H1 (cell line): ENCODE results near the gene SLC4A8. TPM values are rescaled to one million over a fixed set of nuclear protein-coding genes. Genes with fewer than 3 reads are reported as not detected.

ENCODE experiments used
- CTCF ChIA-PET: fragments of 300-600 bp; sonication (Branson Sonifier 250); formaldehyde crosslinking; loops from one replicate; lab custom pipeline; 2021; ENCODE audit not compliant: partially characterized antibody; lab: Charles Lee
- POLR2A ChIA-PET: fragments of 300-600 bp; sonication (Branson Sonifier 250); formaldehyde crosslinking; loops from one replicate; lab custom pipeline; 2021; ENCODE audit warnings: inconsistent platforms; ENCODE audit not compliant: partially characterized antibody; lab: Charles Lee
- DNase-seq, 2 experiments: peaks; one replicate each; pipeline versions ENCODE4 v3.0.0 to v3.0.0-alpha.2; 2010 to 2022; ENCODE audit warnings: low spot score in 2 of 2, low read depth in 1 of 2, mixed read lengths in 1 of 2
- FAIRE-seq: peaks from 2 replicates; lab custom pipeline; 2011; peaks lifted over from hg19 to GRCh38; lab: Jason Lieb, UNC
- H2AFZ ChIP-seq: 2 replicates; pipeline ENCODE4 v1.8.1; 2012; ENCODE audit warnings: low read length, inconsistent platforms
- H2AK5ac ChIP-seq: 2 replicates; pipeline ENCODE4 v1.6.1; 2013; ENCODE audit warnings: low read depth, low read length
- H2BK120ac ChIP-seq: replicated peaks from 2 replicates; pipeline ENCODE3; 2013; ENCODE audit warnings: low read depth, low read length, inconsistent platforms
- H2BK12ac ChIP-seq: 2 replicates; pipeline ENCODE4 v1.6.1; 2013; ENCODE audit warnings: low read depth, low read length
- H2BK15ac ChIP-seq: 2 replicates; pipeline ENCODE4 v1.6.1; 2013; ENCODE audit warnings: low read length
- H2BK20ac ChIP-seq: 2 replicates; pipeline ENCODE4 v1.6.1; 2013; ENCODE audit warnings: low read length
- H2BK5ac ChIP-seq: 2 replicates; pipeline ENCODE4 v1.6.1; 2013; ENCODE audit warnings: low read depth, low read length
- H3K14ac ChIP-seq: 2 replicates; pipeline ENCODE4 v1.6.1; 2013; ENCODE audit warnings: inconsistent platforms; ENCODE audit not compliant: insufficient read length
- H3K18ac ChIP-seq: 2 replicates; pipeline ENCODE4 v1.6.1; 2013; ENCODE audit warnings: low read length; ENCODE audit errors: extremely low read depth
- H3K23ac ChIP-seq: 2 replicates; pipeline ENCODE4 v1.6.1; 2013; ENCODE audit warnings: inconsistent platforms; ENCODE audit not compliant: insufficient read length
- H3K23me2 ChIP-seq: 2 replicates; pipeline ENCODE4 v1.6.1; 2013; ENCODE audit warnings: low read depth, low read length
- H3K27ac ChIP-seq: 2 replicates; pipeline ENCODE4 v1.6.1; 2011; ENCODE audit warnings: low read depth, low read length, inconsistent platforms
- H3K27me3 ChIP-seq, 4 experiments: replicated peaks in 1 of 4; 1 replicate in 1 of 4; 2 replicates in 3 of 4; pipeline versions ENCODE4 v1.6.1 to v1.8.1; 2011 to 2013; ENCODE audit warnings: low read length in 3 of 4, mild to moderate bottlenecking in 3 of 4, inconsistent platforms in 2 of 4, mixed read lengths in 2 of 4, moderate library complexity in 1 of 4; ENCODE audit not compliant: control insufficient read depth in 3 of 4, insufficient read depth in 3 of 4; ENCODE audit errors: extremely low read depth in 1 of 4
- H3K36me3 ChIP-seq, 4 experiments: 2 replicates each; pipeline versions ENCODE4 v1.6.1 to v1.8.1; 2011 to 2013; ENCODE audit warnings: mild to moderate bottlenecking in 4 of 4, low read length in 3 of 4, moderate library complexity in 2 of 4, control low read depth in 1 of 4, inconsistent platforms in 1 of 4; ENCODE audit not compliant: insufficient read depth in 4 of 4, control insufficient read depth in 2 of 4
- H3K4ac ChIP-seq: replicated peaks from 2 replicates; pipeline ENCODE3; 2013; ENCODE audit warnings: low read length, low read depth, mixed read lengths, inconsistent platforms; ENCODE audit not compliant: insufficient read length
- H3K4me1 ChIP-seq, 4 experiments: replicated peaks in 1 of 4; 1 replicate in 1 of 4; 2 replicates in 3 of 4; pipeline versions ENCODE4 v1.6.1 to v1.8.1; 2011 to 2013; ENCODE audit warnings: low read length in 3 of 4, inconsistent platforms in 2 of 4, mixed read lengths in 1 of 4; ENCODE audit not compliant: insufficient read depth in 4 of 4, control insufficient read depth in 3 of 4
- H3K4me2 ChIP-seq, 2 experiments: 2 replicates each; pipeline versions ENCODE4 v1.6.1 to v1.8.1; 2011 to 2013; ENCODE audit warnings: low read depth in 2 of 2, low read length in 2 of 2, control low read depth in 1 of 2, inconsistent platforms in 1 of 2, mild to moderate bottlenecking in 1 of 2; ENCODE audit not compliant: insufficient read depth in 1 of 2
- H3K4me3 ChIP-seq, 4 experiments: fragments of 200-600, 300-600 bp in 1 of 4; sonication (generic), shearing (Covaris generic), sonication (Bioruptor Twin) in 1 of 4; 2 replicates each; pipeline versions ENCODE4 v1.5.1 to v1.8.1; 2011 to 2016; ENCODE audit warnings: low read length in 4 of 4, low read depth in 3 of 4, control low read depth in 2 of 4, inconsistent platforms in 2 of 4, mild to moderate bottlenecking in 2 of 4, mixed read lengths in 1 of 4, moderate library complexity in 1 of 4; ENCODE audit not compliant: insufficient read depth in 2 of 4; ENCODE audit errors: extremely low read depth in 1 of 4
- H3K56ac ChIP-seq: replicated peaks from 2 replicates; pipeline ENCODE3; 2013; ENCODE audit warnings: low read depth, mild to moderate bottlenecking, mixed read lengths, low read length, inconsistent platforms; ENCODE audit not compliant: insufficient read length
- H3K79me1 ChIP-seq: 2 replicates; pipeline ENCODE4 v1.6.1; 2013; ENCODE audit warnings: low read depth, low read length, control low read depth
- H3K79me2 ChIP-seq, 2 experiments: 2 replicates each; pipeline versions ENCODE4 v1.6.1 to v1.8.1; 2012 to 2013; ENCODE audit warnings: low read length in 2 of 2, mild to moderate bottlenecking in 2 of 2, inconsistent platforms in 1 of 2; ENCODE audit not compliant: insufficient read depth in 2 of 2, control insufficient read depth in 1 of 2
- H3K9ac ChIP-seq, 4 experiments: replicated peaks in 1 of 4; 1 replicate in 1 of 4; 2 replicates in 3 of 4; pipeline versions ENCODE4 v1.6.1 to v1.8.1; 2011 to 2013; ENCODE audit warnings: low read depth in 3 of 4, low read length in 3 of 4, control low read depth in 2 of 4, mild to moderate bottlenecking in 2 of 4, moderate library complexity in 2 of 4, inconsistent platforms in 1 of 4; ENCODE audit errors: extremely low read depth in 1 of 4
- H3K9me3 ChIP-seq, 2 experiments: 2 replicates each; pipeline versions ENCODE4 v1.6.1 to v1.8.1; 2012 to 2013; ENCODE audit warnings: mild to moderate bottlenecking in 2 of 2, moderate library complexity in 2 of 2, control low read depth in 1 of 2, inconsistent platforms in 1 of 2, low read depth in 1 of 2, low read length in 1 of 2, mixed read lengths in 1 of 2; ENCODE audit not compliant: insufficient read depth in 2 of 2
- H4K20me1 ChIP-seq, 2 experiments: replicated peaks in 1 of 2; 2 replicates each; pipeline versions ENCODE3 to v1.8.1; 2011 to 2013; ENCODE audit warnings: inconsistent platforms in 2 of 2, low read length in 2 of 2, mild to moderate bottlenecking in 1 of 2; ENCODE audit not compliant: insufficient read depth in 2 of 2, control insufficient read depth in 1 of 2
- H4K5ac ChIP-seq: 2 replicates; pipeline ENCODE4 v1.6.1; 2013; ENCODE audit warnings: low read length, low read depth, mixed read lengths, inconsistent platforms; ENCODE audit not compliant: insufficient read length
- H4K8ac ChIP-seq: 2 replicates; pipeline ENCODE4 v1.8.0; 2013; ENCODE audit warnings: mild to moderate bottlenecking, moderate library complexity, low read length, inconsistent platforms; ENCODE audit not compliant: insufficient read depth; ENCODE audit errors: extremely low read depth
- H4K91ac ChIP-seq: replicated peaks from 2 replicates; pipeline ENCODE3; 2013; ENCODE audit warnings: low read length, mixed read lengths, inconsistent platforms; ENCODE audit not compliant: insufficient read length
- BRCA1 ChIP-seq: IDR thresholded peaks from 2 replicates; pipeline ENCODE4 v1.6.1; 2012; ENCODE audit warnings: low read depth, low read length, improper control_type of control experiment
- GABPA ChIP-seq: IDR thresholded peaks from 2 replicates; pipeline ENCODE4 v1.6.1; 2011; ENCODE audit warnings: mild to moderate bottlenecking, low read length, moderate library complexity, borderline replicate concordance; ENCODE audit not compliant: insufficient read depth
- KDM4A ChIP-seq: IDR thresholded peaks from one replicate; pipeline ENCODE4 v1.7.1; 2012; ENCODE audit warnings: low read depth, mild to moderate bottlenecking, moderate library complexity, low read length, inconsistent platforms; ENCODE audit not compliant: severe bottlenecking
- KDM5A ChIP-seq: fragments of 200-600 bp; IDR thresholded peaks from 2 replicates; pipeline ENCODE4 v1.7.1; 2012; ENCODE audit warnings: mild to moderate bottlenecking, low read length, inconsistent platforms, mixed read lengths
- POLR2A ChIP-seq, 2 experiments: IDR thresholded peaks; 1 replicate in 1 of 2; 2 replicates in 1 of 2; pipeline ENCODE4 v1.6.1; 2011; ENCODE audit warnings: low read depth in 2 of 2, low read length in 2 of 2, mild to moderate bottlenecking in 2 of 2; ENCODE audit errors: control extremely low read depth in 1 of 2
- RFX5 ChIP-seq: IDR thresholded peaks from 2 replicates; pipeline ENCODE4 v1.6.1; 2011; ENCODE audit warnings: low read depth, low read length, improper control_type of control experiment, borderline replicate concordance
- SAP30 ChIP-seq: fragments of 300-600 bp; sonication (generic); IDR thresholded peaks from 2 replicates; pipeline ENCODE4 v1.7.1; 2012; ENCODE audit warnings: low read length, moderate library complexity, mild to moderate bottlenecking, inconsistent platforms; ENCODE audit not compliant: insufficient read depth, insufficient replicate concordance
- SIN3A ChIP-seq, 2 experiments: IDR thresholded peaks in 1 of 2; conservative IDR thresholded peaks in 1 of 2; 2 replicates each; pipeline ENCODE4 v1.6.1; 2011 to 2012; ENCODE audit warnings: low read length in 2 of 2, improper control_type of control experiment in 1 of 2, low read depth in 1 of 2, mild to moderate bottlenecking in 1 of 2
- WGBS, 2 experiments: shearing (Covaris generic) in 1 of 2; methylation state at CpG; one replicate each; pipeline versions ENCODE4 v1.1.6 to v1.1.7; 2013 to 2015; ENCODE audit warnings: low lambda C conversion rate in 2 of 2, mixed read lengths in 2 of 2, inconsistent platforms in 1 of 2, low coverage in 1 of 2, missing lambda C conversion rate in 1 of 2; ENCODE audit not compliant: insufficient replicate concordance in 2 of 2, insufficient coverage in 1 of 2, insufficient read length in 1 of 2; ENCODE audit errors: extremely low coverage in 1 of 2, missing lambda C conversion rate in 1 of 2; 5-methylcytosine and 5-hydroxymethylcytosine counted together
- polyA plus RNA-seq, 7 experiments: library from polyadenylated mRNA; depleted of rRNA in 3 of 7; stranded (reverse) in 5 of 7; unstranded in 2 of 7; fragments of >200 nt in 5 of 7; fragments of 200-250 nt in 2 of 7; gene quantifications; 1 replicate in 5 of 7; 2 replicates in 1 of 7; 4 replicates in 1 of 7; pipeline versions ENCODE4 v1.2.1 to v1.2.3, GENCODE V29; 2011 to 2013; ENCODE audit warnings: missing spikeins in 2 of 7, mixed read lengths in 2 of 7
- total RNA-seq: library from RNA; stranded (reverse); fragmentation: NEBNext Ultra II Directional; extraction: Animal tissue kit (Norgen Biotek cat#: 25700); gene quantifications from 2 replicates; pipeline ENCODE4 v1.2.1, GENCODE V29; 2021
- TF ChIP-seq, protein P1 (sequence below), 3 experiments: IDR thresholded peaks; 1 replicate in 2 of 3; 2 replicates in 1 of 3; pipeline versions ENCODE4 v1.5.1 to v1.6.1; 2011; ENCODE audit warnings: low read length in 3 of 3, mild to moderate bottlenecking in 3 of 3, inconsistent platforms in 2 of 3, low read depth in 1 of 3, moderate library complexity in 1 of 3; ENCODE audit not compliant: insufficient read depth in 1 of 3; ENCODE audit errors: control extremely low read depth in 1 of 3

Gene SLC4A8
- total and polyA plus RNA-seq, 2 of the 8 experiments (the other 6 are each of a cell fraction or from before 2014, with no cell fraction given) = 11.2 to 13.4 TPM

- Histone ChIP-seq H4K91ac (no peak overlapping the region), H3K79me2 (no peaks in the 10 kb centered on the region), H3K27ac (no peak overlapping the region), H3K23me2 (no peaks in the 10 kb centered on the region; the same call in 1 of the 2 replicates), H3K56ac (no peak overlapping the region), H3K18ac (no peak overlapping the region), H3K9ac (no peak overlapping the region), H3K9me3 (no peaks in the 10 kb centered on the region), H3K4me3 (no peak overlapping the region), H3K36me3 (peaks cover 0 to 8% (median under 1%) of the 10 kb centered on the region in 4 experiments; a peak in 2 of 8 replicates), H2BK5ac (no peak overlapping the region), H2BK15ac (no peak overlapping the region), H2AK5ac (no peak overlapping the region), H3K23ac (no peak overlapping the region), H4K5ac (no peak overlapping the region), H4K20me1 (no peaks in the 10 kb centered on the region), H2BK20ac (no peak overlapping the region), H3K79me1 (no peaks in the 10 kb centered on the region; the same call in 1 of the 2 replicates), H4K8ac (no peak overlapping the region), H2BK120ac (no peak overlapping the region), H2BK12ac (no peak overlapping the region), H3K4ac (no peak overlapping the region), H2AFZ (no peak overlapping the region), H3K27me3 (no peaks in the 10 kb centered on the region; a peak in 1 of 7 replicates), H3K4me2 (no peak overlapping the region), H3K4me1 (no peaks in the 10 kb centered on the region), H3K14ac (no peak overlapping the region)
- FAIRE-seq (no peak), DNase-seq (no peak)
- ChIA-PET POLR2A (no interaction called here), CTCF (interaction anchor here (1.2 to 13.0 kb wide), 4 partner anchors 11 to 277 kb away, joined by 3 to 132 read pairs (median 20); no protein-coding TSS in a partner anchor)
- WGBS, 2 experiments = 94% methylated on average over 7 of the region's 7 CpGs; no CpG with 5 or more reads in 1 of the 2 experiments
- TF ChIP-seq POLR2A (IDR thresholded peaks at IDR 0.05; ENCODE audit: control extremely low read depth in 1 of 2, low read depth in 2 of 2, low read length in 2 of 2) (no peak), RFX5 (no peak), KDM4A (no peak), KDM5A (no peak), GABPA (no peak), SIN3A (conservative IDR thresholded peaks at IDR 0.05 in 1 of 2, IDR thresholded peaks at IDR 0.05 in 1 of 2; ENCODE audit: low read depth in 1 of 2, low read length in 2 of 2) (no peak), SAP30 (no peak), BRCA1 (no peak)
- TF ChIP-seq, protein P1, sequence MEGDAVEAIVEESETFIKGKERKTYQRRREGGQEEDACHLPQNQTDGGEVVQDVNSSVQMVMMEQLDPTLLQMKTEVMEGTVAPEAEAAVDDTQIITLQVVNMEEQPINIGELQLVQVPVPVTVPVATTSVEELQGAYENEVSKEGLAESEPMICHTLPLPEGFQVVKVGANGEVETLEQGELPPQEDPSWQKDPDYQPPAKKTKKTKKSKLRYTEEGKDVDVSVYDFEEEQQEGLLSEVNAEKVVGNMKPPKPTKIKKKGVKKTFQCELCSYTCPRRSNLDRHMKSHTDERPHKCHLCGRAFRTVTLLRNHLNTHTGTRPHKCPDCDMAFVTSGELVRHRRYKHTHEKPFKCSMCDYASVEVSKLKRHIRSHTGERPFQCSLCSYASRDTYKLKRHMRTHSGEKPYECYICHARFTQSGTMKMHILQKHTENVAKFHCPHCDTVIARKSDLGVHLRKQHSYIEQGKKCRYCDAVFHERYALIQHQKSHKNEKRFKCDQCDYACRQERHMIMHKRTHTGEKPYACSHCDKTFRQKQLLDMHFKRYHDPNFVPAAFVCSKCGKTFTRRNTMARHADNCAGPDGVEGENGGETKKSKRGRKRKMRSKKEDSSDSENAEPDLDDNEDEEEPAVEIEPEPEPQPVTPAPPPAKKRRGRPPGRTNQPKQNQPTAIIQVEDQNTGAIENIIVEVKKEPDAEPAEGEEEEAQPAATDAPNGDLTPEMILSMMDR (IDR thresholded peaks at IDR 0.05; ENCODE audit: control extremely low read depth in 1 of 3, insufficient read depth in 1 of 3, low read depth in 1 of 3, low read length in 3 of 3) = no peak
Observed at GRCh38 chr12:51511546-51512260, 87.1 kb downstream of the SLC4A8 start.
